Suppressor macrophage treated with lipopolysaccharide for 1 hour (primary cell): ENCODE data around the gene EPG5.

Experiments used
- DNase-seq, 3 donors: peaks; one replicate each; pipeline ENCODE4 v3.0.0-alpha.2; 2020 to 2022

The EPG5 gene

GRCh38 chr18:45801416-45802004 is 165.6 kb downstream of the EPG5 start:
- DNase-seq: no peak
